Measurements from ENCODE around the gene HJURP. TPM values are rescaled to one million over a fixed set of nuclear protein-coding genes. Genes with fewer than 3 reads are reported as not detected.

HJURP gene
- total and polyA plus RNA-seq, 2 donors (not counting 1 experiment from before 2014, with no cell fraction given): 5.8 to 6.2 TPM

- TF ChIP-seq CTCF (conservative IDR thresholded peaks at IDR 0.05 in 1 of 2, IDR thresholded peaks at IDR 0.05 in 1 of 2; ENCODE audit: low read depth in 1 of 2, low read length in 2 of 2) (no peak), EZH2 (IDR thresholded peaks at IDR 0.05; ENCODE audit: low read length, missing control alignments) (no peak)
- Histone ChIP-seq H3K79me2 (ENCODE audit: control insufficient read depth, insufficient read depth, low read length) (no peaks in the 10 kb centered on the region), H2AFZ (ENCODE audit: low read length) (no peak overlapping the region), H3K36me3 (ENCODE audit: control insufficient read depth, insufficient read depth, low read length) (no peaks in the 10 kb centered on the region), H4K20me1 (ENCODE audit: control insufficient read depth, extremely low read depth, insufficient read depth, low read length) (no peaks in the 10 kb centered on the region), H3K4me3 (replicated peaks in 1 of 4; ENCODE audit: control extremely low read depth in 1 of 4, insufficient read depth in 1 of 4, low read depth in 3 of 4, low read length in 4 of 4) (no peak overlapping the region), H3K4me2 (ENCODE audit: extremely low read depth, insufficient read depth, low read length) (no peak overlapping the region), H3K27ac (ENCODE audit: insufficient read depth, low read length) (no peak overlapping the region), H3K4me1 (ENCODE audit: control insufficient read depth, extremely low read depth, insufficient read depth, low read length) (no peaks in the 10 kb centered on the region), H3K9me3 (ENCODE audit: control insufficient read depth, insufficient read depth, low read depth, low read length) (no peaks in the 10 kb centered on the region), H3K9ac (ENCODE audit: insufficient read depth, low read length) (no peak overlapping the region), H3K27me3 (ENCODE audit: control insufficient read depth, insufficient read depth, low read length) (no peaks in the 10 kb centered on the region)
- no peak for DNase-seq (ENCODE audit: low read depth in 2 of 2)
Measured at GRCh38 chr2:233791151-233791882, 63.0 kb downstream of the HJURP start.

- H3K9ac ChIP-seq (ENCODE audit: insufficient read depth, low read length): no peak overlapping the region
Measured at GRCh38 chr2:233789554-233789953, 64.8 kb downstream of the HJURP start.

More at GRCh38 chr2:233789554-233789953, 64.8 kb downstream of the HJURP start:
- Histone ChIP-seq H3K27ac (ENCODE audit: insufficient read depth, low read length) (no peak overlapping the region), H3K79me2 (ENCODE audit: control insufficient read depth, insufficient read depth, low read length) (no peaks in the 10 kb centered on the region), H3K4me1 (ENCODE audit: control insufficient read depth, extremely low read depth, insufficient read depth, low read length) (no peaks in the 10 kb centered on the region), H4K20me1 (ENCODE audit: control insufficient read depth, extremely low read depth, insufficient read depth, low read length) (no peaks in the 10 kb centered on the region), H3K9me3 (ENCODE audit: control insufficient read depth, insufficient read depth, low read depth, low read length) (no peaks in the 10 kb centered on the region), H2AFZ (ENCODE audit: low read length) (no peak overlapping the region), H3K4me2 (ENCODE audit: extremely low read depth, insufficient read depth, low read length) (no peak overlapping the region), H3K27me3 (ENCODE audit: control insufficient read depth, insufficient read depth, low read length) (no peaks in the 10 kb centered on the region), H3K4me3 (replicated peaks in 1 of 4; ENCODE audit: control extremely low read depth in 1 of 4, insufficient read depth in 1 of 4, low read depth in 3 of 4, low read length in 4 of 4) (no peak overlapping the region), H3K36me3 (ENCODE audit: control insufficient read depth, insufficient read depth, low read length) (no peaks in the 10 kb centered on the region)
- no peak for TF ChIP-seq CTCF (conservative IDR thresholded peaks at IDR 0.05 in 1 of 2, IDR thresholded peaks at IDR 0.05 in 1 of 2; ENCODE audit: low read depth in 1 of 2, low read length in 2 of 2)
- DNase-seq (ENCODE audit: low read depth in 2 of 2): no peak

Other genes with a start within 250 kb of the HJURP start
- not detected in 2 replicates for gene UGT1A8, start 236.9 kb downstream of the HJURP start, total RNA-seq
- not detected in 2 replicates for gene UGT1A8, start 236.9 kb downstream of the HJURP start, polyA plus RNA-seq
- gene UGT1A10, start 218.1 kb downstream of the HJURP start, total RNA-seq: not detected in 2 replicates
- not detected in 2 replicates for gene UGT1A10, start 218.1 kb downstream of the HJURP start, polyA plus RNA-seq
- gene UGT1A9, start 182.6 kb downstream of the HJURP start, total RNA-seq: not detected in 2 replicates
- not detected in 2 replicates for gene UGT1A9, start 182.6 kb downstream of the HJURP start, polyA plus RNA-seq
- gene UGT1A7, start 172.6 kb downstream of the HJURP start, total RNA-seq: not detected in 2 replicates
- not detected in 2 replicates for gene UGT1A7, start 172.6 kb downstream of the HJURP start, polyA plus RNA-seq
- gene UGT1A6, start 161.6 kb downstream of the HJURP start, total RNA-seq: not detected in 2 replicates
- gene UGT1A6, start 161.6 kb downstream of the HJURP start, polyA plus RNA-seq: not detected in 2 replicates
- gene UGT1A5, start 141.6 kb downstream of the HJURP start, total RNA-seq: not detected in 2 replicates
- not detected in 2 replicates for gene UGT1A5, start 141.6 kb downstream of the HJURP start, polyA plus RNA-seq
- not detected in 2 replicates for gene UGT1A4, start 135.8 kb downstream of the HJURP start, total RNA-seq
- gene UGT1A4, start 135.8 kb downstream of the HJURP start, polyA plus RNA-seq: not detected in 2 replicates
- not detected in 2 replicates for gene UGT1A3, start 125.5 kb downstream of the HJURP start, total RNA-seq
- not detected in 2 replicates for gene UGT1A3, start 125.5 kb downstream of the HJURP start, polyA plus RNA-seq
- not detected in 2 replicates for gene UGT1A1, start 94.3 kb downstream of the HJURP start, total RNA-seq
- gene UGT1A1, start 94.3 kb downstream of the HJURP start, polyA plus RNA-seq: not detected in 2 replicates
- not detected in 2 replicates for gene MROH2A, start 76.2 kb downstream of the HJURP start, total RNA-seq
- gene MROH2A, start 76.2 kb downstream of the HJURP start, polyA plus RNA-seq: not detected in 2 replicates
- gene TRPM8, start 62.8 kb upstream of the HJURP start, total RNA-seq: under 0.01 and 0.99 TPM in 2 replicates
- 0.49 and 0.76 TPM in 2 replicates for gene TRPM8, start 62.8 kb upstream of the HJURP start, polyA plus RNA-seq
- gene SPP2, start 196.2 kb upstream of the HJURP start, total RNA-seq: not detected in 2 replicates
- gene SPP2, start 196.2 kb upstream of the HJURP start, polyA plus RNA-seq: not detected in 2 replicates